Heart left ventricle (tissue), 16 donors: ENCODE measurements around the gene LRFN5. TPM values are rescaled to one million over a fixed set of nuclear protein-coding genes. Genes with fewer than 3 reads are reported as not detected.
"Not testable (repeated sequence)": the region's sequence is repeated elsewhere in the genome, so short reads cannot be mapped to it uniquely, and the experiment has no call there.

Experiments used
- ATAC-seq, 4 donors: fragments of 200-7000 bp; cut with Tn5 transposase; one replicate each; pipeline ENCODE4 v1.9.1; 2020 to 2022; ENCODE audit warnings: moderate library complexity in 4 of 4, mild to moderate bottlenecking in 3 of 4, moderate number of reproducible peaks in 1 of 4
- DNase-seq, 5 donors: peaks; one replicate each; pipeline ENCODE4 v3.0.0-alpha.2; 2020
- H3K27ac ChIP-seq, 12 donors: fragments of 200-600 bp; sonication (generic) in 4 of 12; one replicate each; pipeline versions ENCODE4 v1.5.0 to v1.8.0; 2016 to 2022; ENCODE audit warnings: mild to moderate bottlenecking in 2 of 12
- H3K27me3 ChIP-seq, 9 donors: fragments of 200-600 bp; sonication (generic) in 2 of 9; one replicate each; pipeline versions ENCODE4 v1.5.1 to v1.8.0; 2016 to 2022; ENCODE audit warnings: mild to moderate bottlenecking in 3 of 9
- H3K36me3 ChIP-seq, 9 donors: fragments of 200-600 bp; sonication (generic) in 2 of 9; one replicate each; pipeline versions ENCODE4 v1.5.0 to v1.8.0; 2018 to 2022; ENCODE audit warnings: mild to moderate bottlenecking in 2 of 9
- H3K4me1 ChIP-seq, 12 donors: fragments of 200-600 bp; sonication (generic) in 4 of 12; one replicate each; pipeline versions ENCODE4 v1.5.0 to v1.8.0; 2016 to 2022; ENCODE audit warnings: mild to moderate bottlenecking in 3 of 12
- H3K4me3 ChIP-seq, 12 donors: fragments of 200-600 bp; sonication (generic) in 4 of 12; one replicate each; pipeline versions ENCODE4 v1.5.0 to v1.8.0; 2017 to 2022; ENCODE audit warnings: mild to moderate bottlenecking in 9 of 12, moderate library complexity in 4 of 12
- H3K9me3 ChIP-seq, 12 donors: fragments of 200-600 bp; sonication (generic) in 4 of 12; one replicate each; pipeline versions ENCODE4 v1.5.0 to v1.8.0; 2016 to 2022; ENCODE audit warnings: mild to moderate bottlenecking in 1 of 12
- CTCF ChIP-seq, 12 donors: fragments of 200-600 bp; sonication (generic) in 4 of 12; IDR thresholded peaks; one replicate each; pipeline versions ENCODE4 v1.5.0 to v1.8.0; 2018 to 2022; ENCODE audit warnings: antibody characterized with exemption in 12 of 12, mild to moderate bottlenecking in 5 of 12
- POLR2A ChIP-seq, 2 donors: fragments of 450-650 bp; IDR thresholded peaks; one replicate each; pipeline ENCODE4 v1.6.1; 2017; ENCODE audit warnings: antibody characterized with exemption in 2 of 2, mild to moderate bottlenecking in 2 of 2, moderate library complexity in 2 of 2
- WGBS, 4 donors: extraction: QIAGEN DNeasy Blood & Tissue Kit in 2 of 4; methylation state at CpG; one replicate each; pipeline versions ENCODE4 v1.1.5 to v1.1.7; 2013 to 2018; 5-methylcytosine and 5-hydroxymethylcytosine counted together
- intact Hi-C, 10 donors: fragments of 100-400 bp; cut with DNase I; formaldehyde crosslinking; loops; one replicate each; pipeline versions ENCODE4 v1.11.1 to v1.14.2; 2022
- polyA plus RNA-seq, 2 donors: library from polyadenylated mRNA; stranded (reverse); fragments of 200-250 nt; gene quantifications; one replicate each; pipeline ENCODE4 v1.2.3, GENCODE V29; 2013
- total RNA-seq, 9 donors: library from RNA; depleted of rRNA in 2 of 9; stranded (reverse); fragments of >200 nt in 2 of 9; fragmentation: NEBNext Ultra II Directional in 3 of 9; extraction: Animal tissue kit (Norgen Biotek cat#: 25700) in 3 of 9; gene quantifications; one replicate each; pipeline versions ENCODE4 v1.1.0 to v1.2.4, GENCODE V29; 2016 to 2023
- donor health status: ischemic (EF 13 %, LVEDD 7.1; RV severe dilation, severe dysfunction).
- donor health status: healthy with polysubstance abuse.
- donor health status: DM: no; HTN: yes; CAD: no.
- donor health status: DM: no; HTN: no; CAD: no.
- donor health status: ischemic (EF 25% LVEDD 6.9; RV normal size, moderate dysfunction).
- donor health status: ischemic (EF 25% LVEDD 5.7; RV mildly dilated, moderate dysfunction).
- donor health status: healthy.
- donor health status: DM: yes; HTN: yes; CAD: no.
- donor health status: ischemic (EF 35%, LVEDD 5.7; RV mildly dilated, moderate dysfunction).
- donor health status: nonischemic (EF 11% LVEDD 7.7; RV severe dilation, severe dysfunction).
- donor health status: DM: yes; HTN: yes; CAD: no.
- donor health status: PGD.
- donor health status: ischemic (EF 29% LVEDD 5.4; RV normal size, mild dysfunction).
- donor health status: nonischemic (EF 23%, LVEDD 6.1; RV moderate dilation, normal function).

The LRFN5 gene
- total and polyA plus RNA-seq, 11 donors = 0.11 to 0.91 (median 0.38) TPM

- intact Hi-C loops = no loop called here
Measured at GRCh38 chr14:41570415-41571155, 36.1 kb upstream of the LRFN5 start.

GRCh38 chr14:41586237-41586636 is 20.4 kb upstream of the LRFN5 start:
- Histone ChIP-seq H3K27me3 (no peaks in the 10 kb centered on the region), H3K4me1 (no peaks in the 10 kb centered on the region), H3K27ac (no peak overlapping the region), H3K9me3 (peaks cover 0 to 3% (median 0%) of the 10 kb centered on the region in 12 donors), H3K4me3 (no peak overlapping the region), H3K36me3 (no peaks in the 10 kb centered on the region)
- TF ChIP-seq POLR2A (IDR thresholded peaks at IDR 0.05) = no peak
- TF ChIP-seq CTCF (IDR thresholded peaks at IDR 0.05) = no peak
- intact Hi-C loops = no loop called here
- no peak for DNase-seq
- ATAC-seq = no peak

More at GRCh38 chr14:41570415-41571155, 36.1 kb upstream of the LRFN5 start:
- peaks cover 0 to 8% (median 0%) of the 10 kb centered on the region in 12 donors for H3K9me3 ChIP-seq
- H3K27me3 ChIP-seq = no peaks in the 10 kb centered on the region
- no peak overlapping the region for H3K4me3 ChIP-seq
- ATAC-seq (no peak), DNase-seq (no peak)
- no peaks in the 10 kb centered on the region for H3K4me1 ChIP-seq
- 39 to 48% (median 46%) methylated on average over 5 of the region's 5 CpGs for WGBS, 4 donors
- no peak overlapping the region for H3K27ac ChIP-seq
- TF ChIP-seq POLR2A (IDR thresholded peaks at IDR 0.05) (no peak), CTCF (IDR thresholded peaks at IDR 0.05) (no peak)
- H3K36me3 ChIP-seq = no peaks in the 10 kb centered on the region

- TF ChIP-seq POLR2A (IDR thresholded peaks at IDR 0.05) = no peak
- intact Hi-C loops = no loop called here
- ATAC-seq = no peak
- H3K4me3 ChIP-seq = no peak overlapping the region
- H3K27me3 ChIP-seq = peaks cover 0 to 9% (median 0%) of the 10 kb centered on the region in 9 donors
- no peaks in the 10 kb centered on the region for H3K9me3 ChIP-seq
- DNase-seq = no peak
- no peak overlapping the region for H3K27ac ChIP-seq
- 94 to 96% (median 96%) methylated on average over 25 of the region's 25 CpGs for WGBS, 4 donors
- no peaks in the 10 kb centered on the region for H3K36me3 ChIP-seq
- peaks cover 0 to 2% (median 0%) of the 10 kb centered on the region in 12 donors for H3K4me1 ChIP-seq
Measured at GRCh38 chr14:41597647-41598046, 9.0 kb upstream of the LRFN5 start.

GRCh38 chr14:41599805-41600385 is 6.8 kb upstream of the LRFN5 start:
- H3K27ac ChIP-seq, H3K9me3 ChIP-seq, ATAC-seq, DNase-seq, H3K4me3 ChIP-seq, H3K4me1 ChIP-seq, H3K36me3 ChIP-seq, intact Hi-C loops: not testable (repeated sequence)
- peaks cover 0 to 17% (median 0%) of the 10 kb centered on the region in 9 donors for H3K27me3 ChIP-seq
- 81 to 85% (median 82%) methylated on average over 6 of the region's 6 CpGs for WGBS, 4 donors

- H3K36me3 ChIP-seq = no peaks in the 10 kb centered on the region
- TF ChIP-seq CTCF (IDR thresholded peaks at IDR 0.05) (no peak), POLR2A (IDR thresholded peaks at IDR 0.05) (no peak)
- H3K4me3 ChIP-seq = peak overlapping the region; percentile 9 to 72 (median 54)
- H3K27ac ChIP-seq = peak overlapping the region in 11 of 12 donors; percentile 5 to 75 (median 69)
- H3K9me3 ChIP-seq = no peaks in the 10 kb centered on the region
- intact Hi-C loops = no loop called here
- 2 to 5% (median 3%) methylated on average over 28 to 29 of the region's 29 CpGs for WGBS, 4 donors
- DNase-seq = peak; percentile 29 to 71 (median 55)
- peaks cover 6 to 67% (median 37%) of the 10 kb centered on the region in 9 donors for H3K27me3 ChIP-seq
- peak; percentile 57 to 81 (median 67) for ATAC-seq
- H3K4me1 ChIP-seq = peaks cover 0 to 37% (median 8%) of the 10 kb centered on the region in 12 donors
Measured at GRCh38 chr14:41604721-41605531, 1.8 kb upstream of the LRFN5 start.
